H9 (cell line): ENCODE data around the gene PDIA6. TPM values are rescaled to one million over a fixed set of nuclear protein-coding genes. Genes with fewer than 3 reads are reported as not detected.

Source experiments
- DNase-seq: peaks from one replicate; pipeline ENCODE4 v3.0.0-alpha.2; 2017
- H2AFZ ChIP-seq: one replicate; pipeline ENCODE4 v1.6.1; 2013; ENCODE audit warnings: mild to moderate bottlenecking, low read length, control low read depth, moderate library complexity
- H2AK5ac ChIP-seq: 2 replicates; pipeline ENCODE4 v1.6.1; 2013; ENCODE audit warnings: low read length, control low read depth, mixed read lengths; ENCODE audit not compliant: insufficient read length
- H2BK120ac ChIP-seq: one replicate; pipeline ENCODE4 v1.6.1; 2013; ENCODE audit warnings: low read depth, mild to moderate bottlenecking, low read length, control low read depth, inconsistent platforms; ENCODE audit not compliant: poor library complexity, severe bottlenecking
- H2BK12ac ChIP-seq: 2 replicates; pipeline ENCODE4 v1.6.1; 2013; ENCODE audit warnings: low read length, control low read depth, mixed read lengths, low read depth; ENCODE audit not compliant: insufficient read length
- H2BK15ac ChIP-seq: 2 replicates; pipeline ENCODE4 v1.6.1; 2013; ENCODE audit warnings: low read depth, low read length, control low read depth
- H2BK20ac ChIP-seq: one replicate; pipeline ENCODE4 v1.6.1; 2013; ENCODE audit warnings: low read depth, mild to moderate bottlenecking, low read length, control low read depth, inconsistent platforms; ENCODE audit not compliant: poor library complexity, severe bottlenecking
- H2BK5ac ChIP-seq: 2 replicates; pipeline ENCODE4 v1.6.1; 2013; ENCODE audit warnings: low read length, control low read depth, mixed read lengths; ENCODE audit not compliant: insufficient read length
- H3K14ac ChIP-seq: 2 replicates; pipeline ENCODE4 v1.6.1; 2013; ENCODE audit warnings: low read length, control low read depth; ENCODE audit not compliant: insufficient read depth
- H3K18ac ChIP-seq: 2 replicates; pipeline ENCODE4 v1.6.1; 2013; ENCODE audit warnings: low read depth, mild to moderate bottlenecking, mixed read lengths, low read length, control low read depth; ENCODE audit not compliant: insufficient read length
- H3K23ac ChIP-seq: 2 replicates; pipeline ENCODE4 v1.6.1; 2013; ENCODE audit warnings: low read length, control low read depth, mixed read lengths, low read depth; ENCODE audit not compliant: insufficient read length
- H3K23me2 ChIP-seq: 2 replicates; pipeline ENCODE4 v1.6.1; 2013; ENCODE audit warnings: low read depth, mild to moderate bottlenecking, mixed read lengths, low read length, control low read depth; ENCODE audit not compliant: insufficient read length, poor library complexity, severe bottlenecking
- H3K27ac ChIP-seq: 2 replicates; pipeline ENCODE4 v1.5.1; 2013; ENCODE audit warnings: low read length, control low read depth, mixed read lengths, low read depth; ENCODE audit not compliant: insufficient read length
- H3K27me3 ChIP-seq: 2 replicates; pipeline ENCODE4 v1.6.1; 2013; ENCODE audit warnings: low read length, control low read depth, inconsistent platforms; ENCODE audit not compliant: insufficient read depth
- H3K4ac ChIP-seq: 2 replicates; pipeline ENCODE4 v1.6.1; 2013; ENCODE audit warnings: low read depth, mild to moderate bottlenecking, control low read depth, inconsistent platforms, low read length, moderate library complexity
- H3K4me1 ChIP-seq: 2 replicates; pipeline ENCODE4 v1.6.1; 2013; ENCODE audit warnings: low read length, control low read depth, inconsistent platforms; ENCODE audit not compliant: insufficient read depth
- H3K4me2 ChIP-seq: 2 replicates; pipeline ENCODE4 v1.6.1; 2013; ENCODE audit warnings: low read length, control low read depth, mixed read lengths; ENCODE audit not compliant: insufficient read length, insufficient read depth
- H3K56ac ChIP-seq: 2 replicates; pipeline ENCODE4 v1.6.1; 2013; ENCODE audit warnings: low read depth, mild to moderate bottlenecking, mixed read lengths, low read length, control low read depth; ENCODE audit not compliant: insufficient read length
- H3K79me1 ChIP-seq: 2 replicates; pipeline ENCODE4 v1.6.1; 2013; ENCODE audit warnings: low read depth, mild to moderate bottlenecking, moderate library complexity, low read length, control low read depth, inconsistent platforms; ENCODE audit not compliant: insufficient read depth, poor library complexity, severe bottlenecking
- H3K79me2 ChIP-seq: 2 replicates; pipeline ENCODE4 v1.6.1; 2013; ENCODE audit warnings: low read length, control low read depth, inconsistent platforms; ENCODE audit not compliant: insufficient read depth
- H3K9ac ChIP-seq: 2 replicates; pipeline ENCODE4 v1.6.1; 2013; ENCODE audit warnings: low read length, control low read depth, mixed read lengths; ENCODE audit not compliant: insufficient read length; ENCODE audit errors: extremely low read depth
- H3K9me3 ChIP-seq: one replicate; pipeline ENCODE4 v1.6.1; 2013; ENCODE audit warnings: low read depth, low read length, inconsistent platforms; ENCODE audit not compliant: control insufficient read depth
- H3T11ph ChIP-seq: one replicate; pipeline ENCODE4 v1.6.1; 2013; ENCODE audit warnings: mild to moderate bottlenecking, low read length, control low read depth, inconsistent platforms
- H4K20me1 ChIP-seq: one replicate; pipeline ENCODE4 v1.6.1; 2013; ENCODE audit not compliant: control insufficient read depth, insufficient read length, insufficient read depth
- H4K5ac ChIP-seq: 2 replicates; pipeline ENCODE4 v1.6.1; 2013; ENCODE audit warnings: low read depth, mild to moderate bottlenecking, mixed read lengths, low read length, control low read depth; ENCODE audit not compliant: insufficient read length
- H4K8ac ChIP-seq: replicated peaks from 2 replicates; pipeline ENCODE4 v1.6.1; 2013; ENCODE audit warnings: low read length, control low read depth, mixed read lengths, low read depth; ENCODE audit not compliant: insufficient read length
- H4K91ac ChIP-seq: 2 replicates; pipeline ENCODE4 v1.6.1; 2013; ENCODE audit warnings: low read depth, mild to moderate bottlenecking, moderate library complexity, mixed read lengths, low read length, control low read depth; ENCODE audit not compliant: insufficient read length
- H3K27ac Mint-ChIP-seq, 3 experiments: 2 replicates in 2 of 3; 3 replicates in 1 of 3; pipeline ENCODE4 v1.8.0; 2020 to 2021; ENCODE audit warnings: mixed read lengths in 3 of 3, mild to moderate bottlenecking in 1 of 3, moderate library complexity in 1 of 3
- H3K27me3 Mint-ChIP-seq: 2 replicates; pipeline ENCODE4 v1.8.0; 2021; ENCODE audit warnings: low read depth, mild to moderate bottlenecking, moderate library complexity, mixed read lengths
- H3K36me3 Mint-ChIP-seq, 3 experiments: 2 replicates in 2 of 3; 3 replicates in 1 of 3; pipeline ENCODE4 v1.8.0; 2020 to 2021; ENCODE audit warnings: low read depth in 3 of 3, mixed read lengths in 3 of 3; ENCODE audit not compliant: insufficient read depth in 1 of 3
- H3K4me1 Mint-ChIP-seq, 2 experiments: 2 replicates each; pipeline ENCODE4 v1.8.0; 2020; ENCODE audit warnings: mixed read lengths in 2 of 2
- H3K4me3 Mint-ChIP-seq, 2 experiments: 2 replicates in 1 of 2; 3 replicates in 1 of 2; pipeline ENCODE4 v1.8.0; 2020 to 2021; ENCODE audit warnings: mild to moderate bottlenecking in 2 of 2, mixed read lengths in 2 of 2, moderate library complexity in 1 of 2
- H3K9me3 Mint-ChIP-seq, 2 experiments: 2 replicates in 1 of 2; 3 replicates in 1 of 2; pipeline ENCODE4 v1.8.0; 2020; ENCODE audit warnings: mild to moderate bottlenecking in 2 of 2, mixed read lengths in 2 of 2, moderate library complexity in 1 of 2
- CTCF ChIP-seq: fragments of 200-600 bp; sonication (generic); conservative IDR thresholded peaks from 3 replicates; pipeline ENCODE4 v1.8.0; 2021; ENCODE audit warnings: antibody characterized with exemption, mild to moderate bottlenecking
- WGBS: extraction: QIAGEN DNeasy Blood & Tissue Kit; methylation state at CpG from one replicate; pipeline ENCODE4 v1.1.7; 2013; ENCODE audit warnings: missing lambda C conversion rate, low lambda C conversion rate, mixed read lengths; ENCODE audit not compliant: insufficient read length; ENCODE audit errors: extremely low coverage; 5-methylcytosine and 5-hydroxymethylcytosine counted together
- total RNA-seq: library from RNA; stranded (reverse); gene quantifications from 2 replicates; pipeline ENCODE4 v1.2.1, GENCODE V29; 2021

PDIA6 gene
- total RNA-seq, 1 experiment from 2014 or later: 301 TPM

GRCh38 chr2:10860081-10860813, 47.7 kb upstream of the PDIA6 start:
- Histone ChIP-seq H4K5ac (no peak overlapping the region), H3K4me1 (no peaks in the 10 kb centered on the region), H3K9ac (no peak overlapping the region), H3K56ac (no peak overlapping the region), H3K18ac (no peak overlapping the region), H2AFZ (no peak overlapping the region), H4K8ac (no peak overlapping the region), H3K4me2 (no peak overlapping the region), H2AK5ac (no peak overlapping the region), H3K14ac (no peak overlapping the region), H4K20me1 (no peaks in the 10 kb centered on the region), H3K79me1 (no peaks in the 10 kb centered on the region), H2BK12ac (no peak overlapping the region), H3T11ph (no peak overlapping the region), H2BK5ac (no peak overlapping the region), H4K91ac (no peak overlapping the region), H3K79me2 (no peaks in the 10 kb centered on the region), H3K27ac (no peak overlapping the region), H3K23me2 (no peaks in the 10 kb centered on the region), H2BK120ac (no peak overlapping the region), H2BK20ac (no peak overlapping the region), H3K23ac (no peak overlapping the region), H2BK15ac (no peak overlapping the region), H3K27me3 (no peaks in the 10 kb centered on the region), H3K9me3 (no peaks in the 10 kb centered on the region), H3K4ac (no peak overlapping the region)
- no peaks in the 10 kb centered on the region; the same call in 1 of the 2 replicates for H3K27me3 Mint-ChIP-seq
- no peak overlapping the region for H3K4me3 Mint-ChIP-seq
- H3K27ac Mint-ChIP-seq: no peak overlapping the region; a peak in 1 of 7 replicates
- H3K4me1 Mint-ChIP-seq: peaks cover 7 to 14% of the 10 kb centered on the region in 2 experiments
- no peaks in the 10 kb centered on the region for H3K9me3 Mint-ChIP-seq
- H3K36me3 Mint-ChIP-seq: no peaks in the 10 kb centered on the region
- no CpG with 5 or more reads among the region's 13 CpGs for WGBS
- no peak for DNase-seq
- TF ChIP-seq CTCF: no peak
